ENCODE results near the gene SUCLG2.

DNA sequence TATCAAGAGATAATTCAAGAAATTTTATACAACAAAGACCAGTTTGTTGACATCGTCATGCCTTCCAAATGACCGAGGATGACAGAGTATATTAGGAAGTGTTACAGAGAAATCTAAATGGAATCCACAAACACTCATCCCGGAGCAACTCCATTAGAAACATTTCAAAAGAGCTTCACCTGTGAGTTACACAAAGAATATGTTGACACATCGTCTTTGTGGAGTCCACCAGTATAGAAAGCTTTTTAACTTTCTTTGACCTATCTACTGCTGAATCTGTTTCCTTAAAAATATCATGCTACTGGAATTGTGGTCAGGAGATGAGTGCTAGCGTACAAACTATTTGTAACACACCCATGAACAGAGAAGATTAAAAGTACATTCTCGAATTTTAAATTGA lies 130.4 kb downstream of the SUCLG2 start:
- TF ChIP-seq, protein P1, sequence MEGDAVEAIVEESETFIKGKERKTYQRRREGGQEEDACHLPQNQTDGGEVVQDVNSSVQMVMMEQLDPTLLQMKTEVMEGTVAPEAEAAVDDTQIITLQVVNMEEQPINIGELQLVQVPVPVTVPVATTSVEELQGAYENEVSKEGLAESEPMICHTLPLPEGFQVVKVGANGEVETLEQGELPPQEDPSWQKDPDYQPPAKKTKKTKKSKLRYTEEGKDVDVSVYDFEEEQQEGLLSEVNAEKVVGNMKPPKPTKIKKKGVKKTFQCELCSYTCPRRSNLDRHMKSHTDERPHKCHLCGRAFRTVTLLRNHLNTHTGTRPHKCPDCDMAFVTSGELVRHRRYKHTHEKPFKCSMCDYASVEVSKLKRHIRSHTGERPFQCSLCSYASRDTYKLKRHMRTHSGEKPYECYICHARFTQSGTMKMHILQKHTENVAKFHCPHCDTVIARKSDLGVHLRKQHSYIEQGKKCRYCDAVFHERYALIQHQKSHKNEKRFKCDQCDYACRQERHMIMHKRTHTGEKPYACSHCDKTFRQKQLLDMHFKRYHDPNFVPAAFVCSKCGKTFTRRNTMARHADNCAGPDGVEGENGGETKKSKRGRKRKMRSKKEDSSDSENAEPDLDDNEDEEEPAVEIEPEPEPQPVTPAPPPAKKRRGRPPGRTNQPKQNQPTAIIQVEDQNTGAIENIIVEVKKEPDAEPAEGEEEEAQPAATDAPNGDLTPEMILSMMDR (IDR thresholded peaks at IDR 0.05), result no peak
- no peak for TF ChIP-seq POLR2A (IDR thresholded peaks at IDR 0.05)
- no peak for TF ChIP-seq EP300 (IDR thresholded peaks at IDR 0.05)
